Measurements from ENCODE around the gene DCK.
"Not testable (repeated sequence)": the region's sequence is repeated elsewhere in the genome, so short reads cannot be mapped to it uniquely, and the experiment has no call there.

Gene DCK

DNA sequence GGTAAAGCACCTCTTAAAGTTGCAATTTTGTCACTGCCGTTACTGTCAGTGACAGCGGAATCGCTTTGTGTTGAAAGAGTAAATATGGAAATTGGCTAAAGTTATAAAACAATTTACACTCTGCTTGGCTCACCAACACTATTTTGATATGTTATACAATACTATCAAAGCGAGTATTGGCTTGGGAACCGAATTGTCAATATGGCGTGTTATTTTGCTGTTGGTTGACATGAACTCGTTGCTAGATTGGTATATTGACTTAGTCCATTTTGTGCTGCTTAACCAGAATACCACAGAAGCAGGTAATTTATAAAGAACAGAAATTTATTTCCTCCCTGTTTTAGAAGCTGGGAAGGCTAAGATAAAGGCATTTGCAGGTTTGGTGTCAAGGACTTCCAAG lies 58.6 kb downstream of the DCK start:
- H3K27ac ChIP-seq = no peak overlapping the region
- H3K4me3 ChIP-seq = no peak overlapping the region

DNA sequence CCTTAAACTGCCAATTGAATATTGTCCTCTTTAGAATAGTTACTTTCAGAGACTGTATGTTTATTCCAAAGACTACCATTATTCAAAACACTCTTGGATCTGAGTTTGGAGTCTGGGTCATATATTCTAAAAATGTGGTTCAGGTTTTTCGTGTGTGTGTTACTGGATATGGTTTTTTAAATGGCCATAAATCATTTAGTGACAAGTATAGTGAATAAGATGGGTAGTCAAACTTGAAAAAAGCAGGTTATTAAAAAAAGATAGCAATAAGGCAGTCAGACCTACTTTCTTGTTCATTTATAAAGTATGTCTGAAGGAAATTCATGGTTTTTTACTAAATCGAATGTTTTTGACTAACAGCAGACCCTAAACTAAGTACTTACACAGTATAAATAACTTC lies 59.3 kb downstream of the DCK start:
- no peak overlapping the region for H3K4me3 ChIP-seq

DNA sequence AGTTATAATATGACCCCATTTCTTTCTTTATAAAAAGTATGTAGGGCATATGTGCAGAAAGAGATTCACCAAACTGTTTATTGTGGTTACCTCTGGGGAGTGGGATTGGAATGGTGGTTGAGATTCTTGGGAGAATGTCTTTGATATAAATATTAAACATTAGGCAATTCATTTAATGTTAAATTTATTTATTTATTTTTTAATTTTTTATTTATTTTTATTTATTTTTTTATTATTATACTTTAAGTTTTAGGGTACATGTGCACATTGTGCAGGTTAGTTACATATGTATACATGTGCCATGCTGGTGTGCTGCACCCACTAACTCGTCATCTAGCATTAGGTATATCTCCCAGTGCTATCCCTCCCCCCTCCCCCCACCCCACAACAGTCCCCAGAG lies 60.2 kb downstream of the DCK start:
- H3K27ac ChIP-seq, H3K4me3 ChIP-seq: not testable (repeated sequence)

More for the DNA sequence above, 59.3 kb downstream of the DCK start:
- no peak overlapping the region for H3K27ac ChIP-seq

DNA sequence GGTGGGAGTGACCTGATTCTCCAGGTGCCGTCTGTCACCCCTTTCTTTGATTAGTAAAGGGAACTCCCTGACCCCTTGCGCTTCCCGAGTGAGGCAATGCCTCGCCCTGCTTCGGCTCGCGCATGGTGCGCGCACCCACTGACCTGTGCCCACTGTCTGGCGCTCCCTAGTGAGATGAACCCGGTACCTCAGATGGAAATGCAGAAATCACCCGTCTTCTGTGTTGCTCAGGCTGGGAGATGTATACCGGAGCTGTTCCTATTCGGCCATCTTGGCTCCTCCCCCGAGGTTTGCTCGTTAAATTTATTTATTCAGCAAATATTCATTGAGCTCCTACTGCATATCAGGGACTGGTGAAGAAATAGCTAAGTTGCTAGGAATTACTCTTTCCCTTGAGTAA lies 66.1 kb downstream of the DCK start:
- H3K4me3 ChIP-seq = peak overlapping the region in 1 of 7 experiments; percentile 7
- H3K27ac ChIP-seq = not testable (repeated sequence)

DNA sequence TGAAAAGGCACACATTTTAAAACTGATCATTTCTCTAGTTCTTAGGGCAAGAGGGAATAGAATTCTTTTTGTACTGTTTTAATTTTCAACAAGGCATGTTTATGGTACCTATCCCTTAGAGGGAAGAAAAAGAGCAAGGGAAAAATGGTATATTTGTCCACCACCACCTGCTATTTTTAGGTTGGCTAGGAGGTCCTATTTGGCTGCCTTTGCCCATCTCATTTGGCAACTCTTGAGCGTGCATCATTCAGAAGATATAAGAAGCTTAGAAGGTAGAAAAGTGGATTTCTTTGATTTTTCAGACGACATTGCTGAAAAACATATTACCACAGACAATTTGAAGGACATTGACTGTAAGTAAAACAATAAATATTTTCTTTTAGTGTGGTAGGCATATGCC lies 69.0 kb downstream of the DCK start:
- H3K27ac ChIP-seq = no peak overlapping the region
- H3K4me3 ChIP-seq = no peak overlapping the region

DNA sequence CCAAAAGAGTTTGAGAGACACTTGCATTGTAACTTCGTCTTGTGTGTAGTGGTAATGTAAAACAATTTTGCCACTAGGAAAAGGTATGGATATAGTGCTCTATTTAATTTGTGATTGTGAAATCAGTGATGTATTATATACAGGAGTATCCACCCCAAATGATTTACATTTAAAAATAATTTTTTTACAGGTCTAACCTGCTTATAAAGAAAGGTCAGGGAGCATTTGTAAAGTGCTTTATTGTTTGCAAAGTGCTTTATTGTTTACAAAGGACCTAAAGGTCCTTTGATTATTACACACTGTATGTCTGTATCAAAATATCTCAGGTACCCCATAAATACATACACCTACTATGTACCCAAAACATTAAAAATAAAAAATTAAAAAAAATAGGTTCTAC lies 70.3 kb downstream of the DCK start:
- no peak overlapping the region for H3K4me3 ChIP-seq
- no peak overlapping the region for H3K27ac ChIP-seq

DNA sequence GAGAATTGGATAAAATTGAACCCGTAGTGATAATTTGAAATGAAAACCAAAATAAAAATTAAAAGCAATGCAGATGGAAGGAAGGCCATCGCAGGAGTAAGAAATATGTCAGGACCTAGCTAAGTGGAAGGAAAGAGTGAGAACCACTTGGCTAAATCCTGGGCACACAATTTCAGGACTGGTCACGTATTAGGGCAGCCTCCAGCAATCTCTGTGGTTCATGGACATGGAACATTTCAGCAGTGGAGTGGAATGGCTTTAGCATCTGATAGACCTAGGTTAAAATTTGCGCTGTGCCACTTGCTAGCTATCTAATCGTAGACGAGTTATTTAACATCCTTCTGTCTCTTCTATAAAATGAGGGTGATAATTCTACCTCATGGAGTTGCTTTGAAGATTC lies 71.1 kb downstream of the DCK start:
- no peak overlapping the region for H3K4me3 ChIP-seq
- no peak overlapping the region for H3K27ac ChIP-seq

DNA sequence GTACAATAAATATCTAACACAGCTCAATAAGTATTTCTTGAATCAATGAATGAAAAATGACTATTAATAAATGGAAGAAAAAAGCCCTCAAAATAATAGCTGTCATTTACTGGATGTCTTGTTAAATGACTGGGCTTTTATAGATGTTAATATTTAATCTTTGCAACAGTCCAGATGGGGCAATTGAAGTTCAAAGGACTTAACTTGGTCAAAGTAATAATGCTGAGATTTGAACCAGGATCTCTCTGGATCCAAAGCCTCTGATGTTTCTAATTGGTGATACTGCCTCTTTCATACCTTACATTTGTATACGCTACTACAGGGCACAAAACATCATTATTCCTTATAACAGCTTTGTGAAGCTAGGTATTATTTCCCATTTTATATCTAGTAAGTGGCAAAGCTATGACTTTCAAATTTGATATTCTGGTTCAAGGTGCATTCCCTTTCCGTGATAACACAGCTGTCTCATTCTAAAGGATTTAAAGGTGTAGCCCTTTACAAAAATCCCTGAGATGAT lies 72.6 kb downstream of the DCK start:
- Histone ChIP-seq H3K4me3 (no peak overlapping the region), H3K27ac (no peak overlapping the region)

DNA sequence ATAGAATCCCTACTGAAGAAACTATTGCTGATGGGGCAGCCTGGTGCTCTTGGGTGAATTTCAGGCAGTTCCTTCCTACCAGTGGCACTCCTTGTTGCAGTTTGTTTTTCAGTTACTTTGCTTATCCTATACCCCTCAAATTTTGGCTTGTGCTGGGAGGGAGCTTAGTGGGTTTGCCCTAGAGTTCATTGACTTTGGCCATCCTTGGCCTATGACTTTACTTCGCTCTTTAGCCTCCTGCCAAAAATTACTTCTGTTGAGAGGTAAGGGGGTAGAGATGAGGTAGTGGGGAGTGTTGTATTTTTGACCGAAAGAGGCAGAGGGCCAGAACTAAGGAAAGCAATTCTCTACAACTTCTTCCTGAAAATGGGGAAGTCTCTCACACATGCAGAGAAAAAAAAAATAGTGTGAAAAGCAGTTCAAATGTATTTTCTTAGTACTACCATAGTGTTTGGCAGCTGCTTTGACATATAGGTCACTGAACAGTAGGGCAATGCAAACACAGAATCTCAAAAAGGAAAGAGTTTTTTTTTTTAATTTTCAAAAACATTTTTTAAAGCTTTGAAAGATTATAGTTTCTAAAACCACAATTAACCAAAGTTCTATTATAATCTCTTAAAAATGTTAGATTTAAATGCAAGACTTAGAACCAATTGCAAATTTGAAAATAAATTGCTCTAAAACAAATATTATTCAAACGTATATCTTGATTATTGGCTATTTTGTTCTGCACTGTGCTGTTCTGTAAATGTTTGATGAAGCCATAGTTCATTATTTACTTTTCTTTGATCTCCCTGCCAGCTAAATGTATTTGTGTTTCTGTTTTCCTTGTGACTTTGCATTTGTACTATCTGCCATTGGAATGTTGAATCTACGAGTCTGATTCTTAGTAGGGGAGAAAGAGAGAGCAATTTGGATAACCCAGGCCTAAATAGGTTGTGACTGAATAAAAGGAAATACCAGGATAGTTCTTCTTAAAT lies 73.6 kb downstream of the DCK start:
- Histone ChIP-seq H3K4me3 (no peak overlapping the region), H3K27ac (no peak overlapping the region)

DNA sequence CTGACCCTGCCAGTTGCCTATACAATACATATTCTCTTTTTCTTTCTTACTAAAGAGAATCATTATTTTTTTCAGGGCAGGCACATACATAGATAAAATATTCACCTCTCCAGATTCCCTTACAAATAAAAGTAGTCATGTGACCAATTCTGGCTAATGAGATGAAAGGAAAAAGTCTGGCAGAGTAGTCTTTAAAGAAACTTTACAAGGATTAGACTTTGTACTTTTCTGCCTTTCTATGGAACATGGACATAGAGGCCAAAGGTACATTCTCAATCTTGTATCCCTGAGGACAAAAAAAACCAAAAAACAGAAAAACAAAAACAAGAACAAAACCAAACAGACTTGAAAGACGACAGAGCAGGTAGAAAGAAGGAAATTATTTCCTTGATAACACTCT lies 75.6 kb downstream of the DCK start:
- no peak overlapping the region for H3K4me3 ChIP-seq
- H3K27ac ChIP-seq = no peak overlapping the region

DNA sequence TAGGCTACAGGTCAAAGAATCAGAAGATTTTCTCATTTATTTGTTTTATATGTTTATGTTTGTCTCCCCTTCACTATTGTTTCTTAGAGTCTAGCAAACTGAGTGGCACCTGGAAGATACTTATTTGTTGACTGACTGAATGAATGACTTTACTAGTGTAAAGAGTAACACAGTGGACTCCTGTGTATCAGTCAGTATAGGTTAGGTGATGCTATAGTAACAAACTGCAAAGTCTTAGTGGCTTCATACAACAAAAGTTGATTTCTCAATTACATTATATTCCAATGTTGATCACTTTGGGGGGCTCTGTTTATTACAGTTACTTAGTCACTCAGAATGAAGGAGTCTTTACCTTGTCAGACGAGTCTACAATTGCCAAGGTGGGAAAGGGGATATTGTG lies 76.6 kb downstream of the DCK start:
- no peak overlapping the region for H3K27ac ChIP-seq
- no peak overlapping the region for H3K4me3 ChIP-seq

DNA sequence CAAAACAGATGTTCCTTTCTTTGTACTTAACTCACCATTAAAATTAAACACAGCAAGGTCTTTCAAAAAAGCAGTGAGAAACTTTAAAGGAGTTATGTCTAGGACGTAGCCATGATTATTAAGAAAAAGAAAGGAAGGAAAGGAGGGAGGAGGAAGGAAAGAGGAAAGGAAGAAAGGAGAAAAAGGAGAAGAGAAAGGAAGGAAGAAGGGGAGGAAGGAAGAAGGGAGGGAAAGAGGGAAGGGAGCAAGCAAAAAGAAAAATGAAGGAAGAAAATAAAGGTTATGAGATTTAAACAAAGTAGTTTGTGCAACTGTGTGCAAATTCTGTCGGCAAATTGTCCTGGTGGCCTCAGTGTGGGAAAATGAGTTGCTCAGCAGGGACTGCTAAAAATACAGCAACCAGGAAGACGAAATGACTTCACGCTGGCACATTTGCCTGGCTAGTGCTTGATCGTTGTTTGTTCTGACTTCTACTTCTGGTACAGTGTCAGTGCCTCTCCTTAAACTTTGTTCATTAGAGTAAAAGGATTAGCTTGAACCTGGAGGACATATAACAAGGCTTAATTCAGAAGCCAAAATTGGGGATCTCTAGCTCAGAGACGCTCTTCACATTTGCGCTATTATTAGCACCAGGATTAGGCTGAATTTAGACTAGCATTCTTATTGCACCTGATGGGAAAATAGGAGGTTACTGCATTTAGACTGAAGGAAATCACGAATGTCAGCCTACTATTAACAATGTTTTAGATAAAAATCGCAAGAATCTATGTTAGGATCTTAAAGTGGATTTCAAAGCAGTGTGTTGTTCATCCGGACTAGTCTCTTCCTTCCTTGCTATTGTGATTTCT lies 81.2 kb downstream of the DCK start:
- no peak overlapping the region for H3K27ac ChIP-seq

More for the DNA sequence above, 81.2 kb downstream of the DCK start:
- no peak overlapping the region for H3K4me3 ChIP-seq

All from skin epidermis (tissue), 12 donors.